ENCODE data around the gene C10orf90.
"Not testable (repeated sequence)": the region's sequence is repeated elsewhere in the genome, so short reads cannot be mapped to it uniquely, and the experiment has no call there.

Gene C10orf90

GRCh38 chr10:126380352-126381076 lies 290.0 kb downstream of the C10orf90 start:
- no peak for FAIRE-seq

GRCh38 chr10:126379166-126379565 lies 291.3 kb downstream of the C10orf90 start:
- FAIRE-seq: not testable (repeated sequence)

GRCh38 chr10:126376956-126377355 lies 293.5 kb downstream of the C10orf90 start:
- FAIRE-seq: no peak

GRCh38 chr10:126375926-126376554 lies 294.5 kb downstream of the C10orf90 start:
- FAIRE-seq: no peak

- no peak for FAIRE-seq
Measured at GRCh38 chr10:126375299-126375698, 295.2 kb downstream of the C10orf90 start.
